ENCODE measurements around the gene LCMT1. TPM values are rescaled to one million over a fixed set of nuclear protein-coding genes. Genes with fewer than 3 reads are reported as not detected.
A peak's percentile ranks its signal among the peaks of the same experiment; 100 is the strongest.

The LCMT1 gene
- total RNA-seq, 4 donors from 2014 or later, result 10.8 to 24.5 (median 18.0) TPM

- DNase-seq (ENCODE audit: extremely low spot score), result no peak
- intact Hi-C loops (cut with DNase I), result no loop called here
- no peak overlapping the region for H3K27ac ChIP-seq (replicated peaks in 1 of 4)
- peaks cover 0 to under 1% (median 0%) of the 10 kb centered on the region in 4 donors for H3K4me1 ChIP-seq
- H3K9me3 ChIP-seq, result no peaks in the 10 kb centered on the region
- no peak for TF ChIP-seq CTCF (IDR thresholded peaks at IDR 0.05)
- no peak for TF ChIP-seq EP300 (IDR thresholded peaks at IDR 0.05)
- TF ChIP-seq POLR2A (IDR thresholded peaks at IDR 0.05; ENCODE audit: low read depth), result no peak
- no peak for TF ChIP-seq POLR2AphosphoS5 (IDR thresholded peaks at IDR 0.05)
- no peak overlapping the region for H3K4me3 ChIP-seq
- no peaks in the 10 kb centered on the region for H3K36me3 ChIP-seq
- WGBS, result 88% methylated on average over 5 of the region's 5 CpGs
- no peaks in the 10 kb centered on the region for H3K27me3 ChIP-seq
Measured at GRCh38 chr16:25100511-25100910, 11.0 kb upstream of the LCMT1 start.

- H3K27me3 ChIP-seq, result no peaks in the 10 kb centered on the region
- peak overlapping the region; percentile 85 to 93 (median 90) for H3K27ac ChIP-seq (replicated peaks in 1 of 4)
- intact Hi-C loops (cut with DNase I), result loop anchor here (5.0 kb wide), 1 partner anchor 40 kb away; no protein-coding TSS in a partner anchor
- H3K36me3 ChIP-seq, result no peaks in the 10 kb centered on the region
- no peaks in the 10 kb centered on the region for H3K9me3 ChIP-seq
- H3K4me1 ChIP-seq, result peaks cover 30 to 41% (median 37%) of the 10 kb centered on the region in 4 donors
- peak overlapping the region; percentile 67 to 94 (median 78) for H3K4me3 ChIP-seq
- peak; percentile 99 for DNase-seq (ENCODE audit: extremely low spot score)
- WGBS, result 0% methylated on average over 30 of the region's 63 CpGs
- TF ChIP-seq POLR2AphosphoS5 (IDR thresholded peaks at IDR 0.05), result peak; percentile 93 to 98
- TF ChIP-seq CTCF (IDR thresholded peaks at IDR 0.05), result peak; percentile 2 to 37 (median 6)
- TF ChIP-seq POLR2A (IDR thresholded peaks at IDR 0.05; ENCODE audit: low read depth), result peak; percentile 34
- TF ChIP-seq EP300 (IDR thresholded peaks at IDR 0.05), result no peak
Measured at GRCh38 chr16:25106567-25107465, 4.7 kb upstream of the LCMT1 start.

GRCh38 chr16:25107466-25107792 is 4.1 kb upstream of the LCMT1 start:
- DNase-seq (ENCODE audit: extremely low spot score), result no peak
- Histone ChIP-seq H3K36me3 (no peaks in the 10 kb centered on the region), H3K9me3 (no peaks in the 10 kb centered on the region), H3K27me3 (no peaks in the 10 kb centered on the region), H3K4me1 (peaks cover 36 to 47% (median 43%) of the 10 kb centered on the region in 4 donors), H3K4me3 (peak overlapping the region; percentile 67 to 94 (median 78)), H3K27ac (replicated peaks in 1 of 4) (peak overlapping the region; percentile 85 to 93 (median 90))
- TF ChIP-seq CTCF (IDR thresholded peaks at IDR 0.05) (no peak), POLR2A (IDR thresholded peaks at IDR 0.05; ENCODE audit: low read depth) (no peak), POLR2AphosphoS5 (IDR thresholded peaks at IDR 0.05) (no peak), EP300 (IDR thresholded peaks at IDR 0.05) (no peak)
- intact Hi-C loops (cut with DNase I), result loop anchor here (5.0 kb wide), 1 partner anchor 40 kb away; no protein-coding TSS in a partner anchor
- WGBS, result 46% methylated on average over 7 of the region's 7 CpGs

GRCh38 chr16:25108054-25108453 is 3.5 kb upstream of the LCMT1 start:
- WGBS, result 100% methylated on average over 1 of the region's 3 CpGs
- peaks cover 40 to 53% (median 49%) of the 10 kb centered on the region in 4 donors for H3K4me1 ChIP-seq
- no peak overlapping the region for H3K4me3 ChIP-seq
- intact Hi-C loops (cut with DNase I), result loop anchor here (5.0 kb wide), 1 partner anchor 41 kb away; no protein-coding TSS in a partner anchor
- TF ChIP-seq CTCF (IDR thresholded peaks at IDR 0.05) (no peak), POLR2AphosphoS5 (IDR thresholded peaks at IDR 0.05) (no peak), EP300 (IDR thresholded peaks at IDR 0.05) (no peak), POLR2A (IDR thresholded peaks at IDR 0.05; ENCODE audit: low read depth) (no peak)
- H3K9me3 ChIP-seq, result no peaks in the 10 kb centered on the region
- H3K36me3 ChIP-seq, result no peaks in the 10 kb centered on the region
- H3K27me3 ChIP-seq, result no peaks in the 10 kb centered on the region
- no peak for DNase-seq (ENCODE audit: extremely low spot score)
- peak overlapping the region in 1 of 4 donors; percentile 93 for H3K27ac ChIP-seq (replicated peaks in 1 of 4)

All from esophagus muscularis mucosa (tissue), 4 donors.